GM10847 (cell line): Measurements from ENCODE around the gene IKZF2.

ENCODE experiments used
- POLR2A ChIP-seq: IDR thresholded peaks from 2 replicates; pipeline ENCODE4 v1.6.1; 2011; ENCODE audit not compliant: insufficient read length; ENCODE audit errors: extremely low read depth

The IKZF2 gene

DNA sequence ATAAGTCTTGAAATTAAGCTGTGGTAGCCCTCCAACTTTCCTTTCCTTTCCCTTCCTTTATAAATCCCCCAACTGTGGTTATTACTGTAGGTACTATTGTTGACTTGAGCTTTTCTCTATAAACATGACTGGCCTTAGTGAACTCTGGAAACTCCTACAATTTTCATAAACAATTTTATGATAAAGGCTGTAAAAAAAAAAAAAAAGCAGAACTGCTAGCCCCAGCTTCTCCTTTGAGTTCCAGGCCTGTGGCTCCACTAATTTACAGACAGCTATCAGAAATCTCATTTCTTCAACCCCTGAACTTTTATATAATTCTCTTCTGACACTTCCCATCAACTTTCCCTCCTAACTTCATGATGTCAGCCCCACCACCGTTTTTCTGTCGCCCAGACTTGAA, 174.3 kb downstream of the IKZF2 start:
- TF ChIP-seq POLR2A: no peak

DNA sequence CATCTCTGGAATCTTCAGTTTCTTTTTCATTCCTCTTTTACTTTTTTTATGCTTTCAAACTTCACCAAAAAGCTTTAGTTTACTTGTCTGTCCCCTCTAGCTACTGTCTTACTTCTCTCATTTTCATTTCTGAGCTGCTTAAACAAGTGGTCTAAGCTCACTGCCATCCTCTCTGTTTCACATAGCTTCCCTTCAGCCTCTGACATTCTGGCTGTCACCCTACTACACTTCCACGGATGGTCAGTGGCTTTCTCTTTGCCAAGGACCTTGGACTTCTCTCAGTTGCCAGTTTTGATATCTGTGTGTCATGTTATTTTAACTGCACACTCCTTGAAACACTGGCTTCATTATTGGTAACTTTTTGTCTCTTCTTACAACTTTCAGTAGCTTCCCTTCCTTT, 176.1 kb downstream of the IKZF2 start:
- no peak for TF ChIP-seq POLR2A

DNA sequence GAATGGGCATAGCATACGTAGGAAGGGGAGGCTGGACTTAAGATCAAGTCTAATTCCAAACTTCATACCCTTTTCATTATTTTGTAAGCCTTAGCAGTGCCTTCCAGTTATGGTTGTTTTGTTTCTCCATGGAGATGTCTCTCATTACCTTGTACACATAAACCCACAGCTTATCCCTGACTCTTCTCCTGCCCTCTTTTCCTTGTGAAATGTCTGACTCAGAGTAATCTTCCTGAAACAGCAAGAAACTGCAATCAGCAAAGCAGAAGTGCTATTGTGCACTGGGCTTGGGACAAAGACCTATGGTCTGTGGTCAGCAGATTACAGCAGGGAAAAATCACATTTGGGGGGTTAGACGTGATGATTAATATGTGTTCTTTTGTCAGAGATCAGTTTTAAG, 176.7 kb downstream of the IKZF2 start:
- no peak for TF ChIP-seq POLR2A

DNA sequence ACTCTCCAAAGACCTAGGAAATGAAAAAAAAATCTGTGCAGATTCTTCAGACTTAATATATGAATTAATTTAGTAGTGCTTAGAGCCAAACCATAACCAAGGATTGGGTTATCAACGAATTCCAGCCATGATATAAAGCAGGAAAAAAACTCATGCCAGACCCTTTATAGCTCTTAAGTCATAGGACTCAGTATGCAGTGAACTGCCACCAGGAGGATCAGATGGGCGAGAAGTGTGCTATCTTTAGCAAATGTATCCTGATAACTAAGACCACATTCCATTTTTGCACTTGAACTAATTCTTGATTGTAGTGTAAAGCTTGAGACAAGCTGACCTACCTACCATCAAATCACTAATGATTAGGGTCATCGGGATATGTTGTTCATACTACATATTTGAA, 178.1 kb downstream of the IKZF2 start:
- no peak for TF ChIP-seq POLR2A

DNA sequence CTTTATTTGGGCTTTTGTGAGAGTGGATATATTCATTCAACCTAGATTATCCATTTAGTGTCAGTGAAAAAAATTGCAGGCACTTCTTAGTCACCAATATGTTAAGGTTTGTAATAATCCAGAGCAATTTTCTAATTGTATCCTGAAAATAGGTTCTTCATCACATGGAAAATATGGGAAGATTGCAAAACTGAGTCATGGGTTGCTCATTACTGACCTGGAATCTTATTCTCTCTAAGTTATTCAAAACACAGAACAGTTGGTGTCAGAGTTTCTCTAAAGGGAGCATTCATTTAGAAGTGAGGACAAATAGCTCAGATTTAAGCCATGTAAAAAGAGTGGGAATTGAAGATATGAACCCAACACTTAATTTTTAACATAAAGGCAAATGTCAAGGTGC, 181.3 kb downstream of the IKZF2 start:
- TF ChIP-seq POLR2A: no peak

DNA sequence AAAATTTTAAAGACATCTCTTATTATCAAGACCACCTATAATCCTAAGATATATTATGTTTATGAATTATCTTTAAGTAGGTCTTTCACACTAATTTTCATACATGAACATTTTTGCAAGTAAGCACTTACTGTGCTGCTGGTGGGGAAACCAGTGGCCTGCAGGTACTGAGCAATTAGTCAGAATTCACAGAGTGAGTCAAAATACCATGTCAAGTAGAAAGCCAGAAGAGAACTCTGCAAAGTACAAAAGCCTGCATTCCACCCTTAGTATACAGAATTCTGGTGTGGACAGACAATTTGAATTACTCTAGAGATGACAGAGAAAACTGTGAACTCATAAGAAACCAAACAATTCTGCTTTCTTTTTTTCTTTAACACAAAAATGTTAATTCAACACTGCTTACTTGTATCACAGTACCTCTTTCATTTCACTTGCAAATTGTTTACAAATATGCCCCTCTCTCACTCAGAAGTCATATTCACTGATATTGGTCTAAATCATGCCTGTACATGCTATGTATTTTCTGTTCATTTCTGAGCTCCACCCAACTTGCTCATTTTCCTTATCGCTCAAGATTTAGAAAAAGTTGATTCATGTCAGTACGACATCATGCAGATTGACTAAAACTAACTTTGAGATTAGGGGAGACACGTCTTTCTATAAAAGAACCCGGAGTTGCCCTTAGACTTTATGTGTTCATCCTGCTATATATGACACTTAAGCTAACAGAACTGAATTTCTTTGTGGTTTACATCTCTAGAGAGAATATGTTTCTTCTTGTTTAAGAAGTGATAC, 182.9 kb downstream of the IKZF2 start:
- no peak for TF ChIP-seq POLR2A

DNA sequence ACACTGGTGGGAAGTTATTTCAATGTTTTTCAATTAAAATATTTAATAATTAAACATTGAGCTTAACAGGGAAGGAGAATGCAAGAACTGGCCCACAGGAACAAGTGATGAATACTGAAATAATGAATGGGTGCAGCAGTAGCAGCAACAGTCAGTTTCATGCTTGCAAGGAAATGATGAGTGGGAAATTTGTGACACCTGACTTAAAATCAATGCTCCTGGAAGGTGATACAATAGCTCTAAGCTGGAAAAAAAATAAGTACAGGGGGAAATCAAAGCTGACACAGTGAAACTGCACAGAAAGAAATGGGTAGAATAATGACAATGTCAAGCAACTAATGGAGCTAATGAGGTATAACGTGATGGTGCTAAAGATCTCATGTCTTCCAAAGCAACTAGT, 184.5 kb downstream of the IKZF2 start:
- no peak for TF ChIP-seq POLR2A

DNA sequence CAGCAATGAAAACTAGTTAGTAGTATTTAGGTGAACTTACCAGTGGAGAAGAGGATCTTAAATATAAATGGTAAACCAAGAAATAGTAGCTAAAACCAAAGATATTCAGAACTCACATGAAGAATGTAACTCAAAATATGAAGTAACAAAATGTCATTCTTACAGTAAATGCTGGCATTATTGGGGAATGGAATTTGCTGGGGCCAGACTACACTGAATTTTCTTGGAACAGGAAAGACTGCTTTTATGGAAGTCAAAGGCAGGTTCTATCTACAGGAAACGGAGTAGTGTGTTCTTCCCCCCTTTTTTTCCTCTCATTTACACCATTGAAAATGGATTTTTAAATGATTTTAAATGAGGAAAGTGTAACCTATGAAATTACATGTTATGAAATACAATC, 188.7 kb downstream of the IKZF2 start:
- TF ChIP-seq POLR2A: no peak

DNA sequence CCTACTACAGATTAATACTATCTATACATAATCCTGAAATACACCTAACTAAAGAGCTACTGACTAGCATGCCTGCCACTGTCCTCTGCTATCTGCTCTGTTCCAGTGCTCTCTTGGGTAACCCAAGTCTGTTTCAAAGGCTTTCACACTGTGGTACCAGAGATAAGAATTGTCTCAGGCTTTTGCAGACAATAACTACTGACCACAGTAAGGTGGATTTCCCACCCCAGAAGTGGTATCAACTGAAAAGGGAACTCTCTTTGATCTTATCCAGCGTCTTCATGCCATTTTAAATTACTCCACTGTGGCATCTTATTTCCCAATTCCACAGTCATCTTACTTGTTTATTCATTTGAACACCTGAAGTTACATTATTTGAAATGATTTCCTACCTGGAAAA, 190.2 kb downstream of the IKZF2 start:
- TF ChIP-seq POLR2A: no peak

DNA sequence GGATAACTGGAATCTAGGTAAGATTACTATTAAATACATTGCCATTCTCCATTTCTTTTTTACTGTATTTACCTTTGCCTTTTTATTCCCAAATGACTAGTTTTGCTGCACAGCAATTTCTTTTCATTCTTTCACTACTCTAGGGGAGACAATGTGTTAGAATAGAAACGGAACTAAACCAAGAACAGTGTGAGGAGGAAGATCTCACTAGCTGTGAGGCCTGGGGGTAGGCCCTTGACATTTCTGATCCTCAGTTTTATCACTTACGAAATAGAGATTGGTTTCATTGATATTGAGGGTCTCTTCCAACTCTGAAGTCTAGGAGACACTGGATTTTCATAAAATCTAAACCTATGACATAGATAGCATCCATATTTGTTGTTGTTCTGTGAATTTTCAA, 191.1 kb downstream of the IKZF2 start:
- TF ChIP-seq POLR2A: no peak

DNA sequence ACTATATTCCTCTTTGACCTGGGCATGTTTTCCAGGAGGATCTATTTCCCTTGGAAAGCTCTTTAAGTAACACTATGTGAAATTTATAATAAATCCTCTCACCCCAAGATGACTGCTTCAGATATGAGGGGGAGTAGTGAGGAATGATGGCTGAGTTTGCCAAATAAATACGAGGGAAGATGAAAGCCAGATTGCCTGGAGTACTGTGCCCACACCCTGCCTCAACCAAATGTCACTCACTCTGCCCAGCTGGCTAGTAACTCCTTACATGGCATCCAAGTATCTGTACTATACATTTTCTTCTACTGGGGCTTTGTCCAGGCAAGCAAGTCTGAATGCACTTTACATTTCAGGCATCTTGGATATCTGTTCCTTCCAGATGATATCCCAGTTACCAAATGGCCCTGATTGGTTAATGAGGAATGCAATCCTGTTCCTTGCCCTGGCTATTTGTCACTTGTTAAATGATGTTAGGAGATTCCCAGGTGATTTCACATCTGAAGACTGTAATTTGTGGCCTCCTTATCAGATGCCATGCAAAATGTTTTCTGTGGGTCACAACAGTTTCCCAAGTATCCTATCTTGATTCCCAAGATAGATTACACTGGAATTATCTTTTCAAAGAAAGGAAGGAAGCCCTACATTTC, 191.8 kb downstream of the IKZF2 start:
- no peak for TF ChIP-seq POLR2A

DNA sequence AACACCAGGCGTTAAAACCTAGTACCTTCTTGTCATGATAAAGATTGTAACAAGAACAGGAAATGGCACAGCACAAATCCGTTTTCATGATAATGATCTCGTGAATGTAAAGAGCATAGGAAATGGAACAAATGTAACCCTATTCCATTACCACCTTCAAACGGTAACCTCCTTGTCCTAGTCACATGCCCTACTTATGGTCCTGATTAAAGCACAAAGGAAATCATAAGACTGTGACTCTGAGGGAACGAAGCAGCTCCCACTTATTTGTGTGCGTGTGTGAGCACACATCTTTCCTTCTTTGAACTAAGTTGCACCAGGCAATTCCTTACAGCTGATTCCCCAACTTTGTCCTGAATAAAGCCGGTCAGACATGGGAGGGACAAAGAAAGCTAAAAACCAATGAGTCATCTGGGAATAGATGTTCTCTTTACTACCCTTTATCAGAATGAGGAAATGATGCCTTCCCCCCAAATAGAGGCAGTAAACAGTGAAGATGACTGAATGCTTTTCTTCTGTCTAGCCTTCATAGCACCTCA, 192.6 kb downstream of the IKZF2 start:
- no peak for TF ChIP-seq POLR2A

DNA sequence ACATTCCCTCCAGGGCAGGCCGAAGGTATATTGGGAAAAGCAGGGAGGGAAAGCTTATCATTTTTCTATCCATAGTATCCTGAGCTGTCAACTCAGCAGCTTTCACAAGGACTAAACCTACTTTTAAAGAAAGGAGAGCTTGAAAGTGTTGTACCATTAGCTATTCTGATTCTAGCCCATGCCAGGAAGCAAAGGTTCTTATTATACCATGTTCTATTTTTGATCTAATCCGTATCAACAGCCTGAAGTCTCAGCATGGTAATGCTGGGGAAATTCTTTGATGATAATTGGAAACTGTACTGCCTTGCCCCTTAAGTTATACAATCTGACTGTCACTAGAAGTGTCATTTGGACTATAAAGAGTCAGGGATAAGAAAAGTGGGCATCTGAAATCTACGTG, 193.3 kb downstream of the IKZF2 start:
- no peak for TF ChIP-seq POLR2A

DNA sequence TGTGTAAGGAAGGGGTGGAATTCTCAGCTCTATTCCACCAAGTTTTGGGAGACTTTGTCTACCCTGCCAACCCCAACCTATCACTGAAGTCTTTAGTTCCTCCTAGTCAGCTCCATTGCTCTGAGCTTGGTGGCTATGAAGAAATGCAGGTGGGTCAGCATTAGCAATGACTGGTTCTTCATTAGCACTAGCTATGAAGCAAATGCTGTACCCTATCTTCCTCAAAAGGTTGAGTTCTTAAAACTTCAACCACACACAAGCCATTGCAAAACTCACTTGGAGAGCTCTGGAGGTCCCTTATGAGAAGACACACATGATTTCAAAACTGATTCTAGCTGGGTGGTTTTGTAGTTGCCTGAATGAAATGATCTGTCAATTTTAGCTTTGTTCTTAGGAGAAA, 193.8 kb downstream of the IKZF2 start:
- no peak for TF ChIP-seq POLR2A

DNA sequence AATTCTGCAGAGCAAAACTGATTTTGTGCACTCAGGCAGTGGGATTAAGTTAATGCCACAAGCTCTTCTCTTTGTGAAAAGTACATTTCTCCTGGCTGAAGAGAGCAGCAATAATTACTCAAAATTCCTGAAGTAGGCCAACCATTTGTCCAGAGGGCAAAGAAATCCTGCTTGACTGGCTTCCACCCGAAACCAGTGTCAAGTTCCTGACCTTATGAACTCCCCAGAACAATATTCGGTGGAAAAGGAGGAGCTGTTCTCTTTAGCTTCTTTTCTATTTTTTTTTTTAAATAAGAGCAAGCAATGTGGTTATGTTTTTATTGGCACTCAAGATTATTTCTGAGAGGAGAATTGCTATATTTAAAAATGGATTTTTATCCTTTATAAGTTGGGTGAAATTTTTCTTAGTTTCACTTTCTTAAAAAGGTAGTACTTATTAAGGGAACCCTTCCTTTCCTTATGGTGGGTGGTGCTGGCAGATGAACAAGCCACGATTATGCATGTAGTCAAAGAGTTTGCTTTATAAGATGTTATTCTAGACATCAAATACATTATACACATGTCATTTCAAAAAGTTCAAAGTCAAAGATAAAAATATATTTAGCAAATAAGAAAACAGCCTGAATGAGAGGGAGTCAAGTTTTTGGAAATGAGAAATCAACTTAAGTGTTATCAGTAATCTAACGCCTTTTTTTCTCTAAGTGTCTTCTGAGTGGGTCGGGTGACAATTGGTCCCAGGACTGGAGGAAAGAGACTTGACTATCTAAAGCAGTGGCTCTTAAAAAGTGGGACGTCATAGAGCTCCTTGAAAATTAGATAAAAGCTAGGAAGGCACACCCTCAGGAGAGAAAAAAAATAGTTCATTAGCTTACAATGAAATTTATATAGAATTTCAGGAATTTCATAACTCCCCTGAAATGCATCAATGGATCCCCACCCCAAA, 194.5 kb downstream of the IKZF2 start:
- TF ChIP-seq POLR2A: no peak
